GM23338 (cell line): ENCODE data around the gene ESRP2. TPM values are rescaled to one million over a fixed set of nuclear protein-coding genes. Genes with fewer than 3 reads are reported as not detected.

Experiments used
- ATAC-seq: fragments of 200-7000 bp; cut with Tn5 transposase; 3 replicates; pipeline ENCODE4 v1.9.1; 2020
- DNase-seq: peaks from one replicate; pipeline ENCODE4 v3.0.0-alpha.2; 2015; ENCODE audit warnings: low spot score
- H2AFZ ChIP-seq: fragments of 200-600 bp; sonication (generic); 2 replicates; pipeline ENCODE4 v1.8.0; 2016; ENCODE audit warnings: antibody characterized with exemption, mild to moderate bottlenecking, moderate library complexity
- H3F3A ChIP-seq: fragments of 200-600 bp; sonication (generic); replicated peaks from 2 replicates; pipeline ENCODE4 v1.8.0; 2017; ENCODE audit warnings: antibody characterized with exemption, mixed run types, low read depth
- H3K27ac ChIP-seq: fragments of 200-600 bp; sonication (generic); 2 replicates; pipeline ENCODE4 v1.6.1; 2016; ENCODE audit warnings: low read depth
- H3K27me3 ChIP-seq: fragments of 200-600 bp; sonication (generic); 2 replicates; pipeline ENCODE4 v1.8.0; 2016; ENCODE audit warnings: mild to moderate bottlenecking, mixed run types, moderate library complexity; ENCODE audit not compliant: insufficient read depth
- H3K36me3 ChIP-seq: fragments of 200-600 bp; sonication (generic); 2 replicates; pipeline ENCODE4 v1.8.0; 2016; ENCODE audit warnings: mild to moderate bottlenecking; ENCODE audit not compliant: insufficient read depth
- H3K4me1 ChIP-seq: fragments of 200-600 bp; sonication (generic); 2 replicates; pipeline ENCODE4 v1.8.0; 2016; ENCODE audit warnings: mild to moderate bottlenecking, moderate library complexity; ENCODE audit not compliant: insufficient read depth
- H3K4me2 ChIP-seq: fragments of 200-600 bp; sonication (generic); 2 replicates; pipeline ENCODE4 v1.7.1; 2017; ENCODE audit warnings: mixed run types
- H3K4me3 ChIP-seq: fragments of 200-600 bp; sonication (generic); 2 replicates; pipeline ENCODE4 v1.6.1; 2016; ENCODE audit warnings: mixed run types
- H3K79me2 ChIP-seq: fragments of 200-600 bp; sonication (generic); replicated peaks from 2 replicates; pipeline ENCODE4 v1.8.0; 2017; ENCODE audit warnings: mild to moderate bottlenecking; ENCODE audit not compliant: insufficient read depth
- H3K9me2 ChIP-seq: fragments of 200-600 bp; sonication (generic); 2 replicates; pipeline ENCODE4 v1.8.0; 2017; ENCODE audit not compliant: insufficient read depth
- H4K20me1 ChIP-seq: fragments of 200-600 bp; sonication (generic); replicated peaks from 2 replicates; pipeline ENCODE4 v1.8.0; 2017; ENCODE audit warnings: mild to moderate bottlenecking; ENCODE audit not compliant: insufficient read depth
- H3K27ac Mint-ChIP-seq: 2 replicates; pipeline ENCODE4 v1.8.0; 2020; ENCODE audit warnings: inconsistent platforms, mild to moderate bottlenecking, moderate library complexity, mixed read lengths
- H3K27me3 Mint-ChIP-seq: 3 replicates; pipeline ENCODE4 v1.8.0; 2022; ENCODE audit warnings: low read depth, mild to moderate bottlenecking, moderate library complexity, mixed read lengths, inconsistent platforms; ENCODE audit not compliant: insufficient read depth, poor library complexity
- H3K36me3 Mint-ChIP-seq: 3 replicates; pipeline ENCODE4 v1.8.0; 2021; ENCODE audit warnings: low read depth, mild to moderate bottlenecking, inconsistent platforms, moderate library complexity, mixed read lengths
- H3K4me1 Mint-ChIP-seq: 3 replicates; pipeline ENCODE4 v1.8.0; 2020; ENCODE audit warnings: mild to moderate bottlenecking, inconsistent platforms, mixed read lengths
- H3K4me3 Mint-ChIP-seq: 3 replicates; pipeline ENCODE4 v1.8.0; 2021; ENCODE audit warnings: moderate library complexity, mild to moderate bottlenecking, inconsistent platforms, mixed read lengths
- H3K9me3 Mint-ChIP-seq: 3 replicates; pipeline ENCODE4 v1.8.0; 2020; ENCODE audit warnings: moderate library complexity, mild to moderate bottlenecking, inconsistent platforms, mixed read lengths
- CREB1 ChIP-seq: fragments of 250-450 bp; sonication (Bioruptor Pico); IDR thresholded peaks from 2 replicates; pipeline ENCODE4 v1.5.0; 2020; ENCODE audit warnings: low read depth, mild to moderate bottlenecking, moderate library complexity
- EZH2 ChIP-seq: fragments of 200-600 bp; sonication (generic); IDR thresholded peaks from one replicate; pipeline ENCODE4 v1.8.0; 2017; ENCODE audit warnings: antibody characterized with exemption, mild to moderate bottlenecking, low read depth; ENCODE audit not compliant: unreplicated experiment
- EZH2phosphoT487 ChIP-seq: fragments of 200-600 bp; sonication (generic); IDR thresholded peaks from one replicate; pipeline ENCODE4 v1.8.1; 2018; ENCODE audit warnings: antibody characterized with exemption; ENCODE audit not compliant: unreplicated experiment
- JUNB ChIP-seq: IDR thresholded peaks from one replicate; pipeline ENCODE4 v1.6.1; 2016; ENCODE audit warnings: antibody characterized with exemption; ENCODE audit not compliant: unreplicated experiment
- NANOG ChIP-seq: IDR thresholded peaks from 2 replicates; pipeline ENCODE4 v1.6.1; 2016; ENCODE audit warnings: antibody characterized with exemption, borderline replicate concordance
- ZNF114 ChIP-seq: fragments of 250-450 bp; sonication (Bioruptor Pico); IDR thresholded peaks from 2 replicates; pipeline ENCODE4 v1.5.0; 2020; ENCODE audit warnings: mild to moderate bottlenecking, moderate library complexity
- ZNF331 ChIP-seq: fragments of 250-450 bp; sonication (Bioruptor Pico); IDR thresholded peaks from 2 replicates; pipeline ENCODE4 v1.5.0; 2020; ENCODE audit warnings: low read depth, mild to moderate bottlenecking, moderate library complexity
- polyA plus RNA-seq: library from polyadenylated mRNA; unstranded; fragments of >200 nt; fragmentation: Nextera tagmentation; extraction: Ambion mirVana; gene quantifications from 2 replicates; pipeline ENCODE4 v1.2.1, GENCODE V29; 2016
- total RNA-seq: library from RNA; depleted of rRNA; stranded (reverse); fragments of >200 nt; shearing (Covaris generic); gene quantifications from 2 replicates; pipeline ENCODE4 v1.2.3, GENCODE V29; 2014
- TF ChIP-seq, protein P1 (sequence below): IDR thresholded peaks from one replicate; pipeline ENCODE4 v1.6.1; 2018; ENCODE audit warnings: antibody characterized with exemption; ENCODE audit not compliant: unreplicated experiment
- TF ChIP-seq, protein P2 (sequence below): IDR thresholded peaks from 2 replicates; pipeline ENCODE4 v1.6.1; 2016; ENCODE audit warnings: antibody characterized with exemption
- TF ChIP-seq, protein P3 (sequence below), 2 experiments: fragments of 200-600 bp in 1 of 2; sonication (generic) in 1 of 2; conservative IDR thresholded peaks; 2 replicates each; pipeline versions ENCODE4 v1.5.1 to v1.6.1; 2016 to 2017; ENCODE audit warnings: antibody characterized with exemption in 2 of 2, low read depth in 2 of 2, mild to moderate bottlenecking in 2 of 2, moderate library complexity in 1 of 2

ESRP2 gene
- total and polyA plus RNA-seq, 2 experiments from 2014 or later: 16.2 to 44.0 TPM

DNA sequence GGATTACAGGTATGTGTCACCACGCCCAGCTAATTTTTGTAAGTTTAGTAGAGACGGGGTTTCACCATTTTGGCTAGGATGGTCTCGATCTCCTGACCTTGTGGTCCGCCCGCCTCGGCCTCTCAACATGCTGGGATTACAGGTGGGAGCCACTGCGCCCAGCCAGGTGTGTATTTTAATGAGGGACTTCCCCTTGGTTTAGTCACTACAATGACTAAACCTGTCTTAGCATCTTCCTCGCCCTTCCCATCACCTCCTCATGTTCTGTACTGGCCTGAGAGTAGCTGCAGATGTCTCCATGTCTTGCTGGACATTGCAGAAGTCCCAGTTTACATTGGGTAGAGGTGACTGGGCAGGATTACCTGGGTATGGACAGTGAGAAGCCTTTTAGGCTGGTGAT, 38.0 kb upstream of the ESRP2 start:
- Histone ChIP-seq H3K4me3 (no peak overlapping the region), H2AFZ (no peak overlapping the region), H3K36me3 (no peaks in the 10 kb centered on the region), H4K20me1 (peaks cover 13% of the 10 kb centered on the region), H3K27ac (no peak overlapping the region), H3K4me1 (peaks cover 8% of the 10 kb centered on the region), H3F3A (no peaks in the 10 kb centered on the region), H3K4me2 (no peak overlapping the region), H3K27me3 (no peaks in the 10 kb centered on the region), H3K79me2 (peaks cover 40% of the 10 kb centered on the region), H3K9me2 (no peaks in the 10 kb centered on the region)
- no peak overlapping the region for H3K27ac Mint-ChIP-seq
- no peaks in the 10 kb centered on the region for H3K9me3 Mint-ChIP-seq
- H3K4me1 Mint-ChIP-seq: peaks cover 6% of the 10 kb centered on the region
- DNase-seq (no peak), ATAC-seq (no peak)
- peaks cover 5% of the 10 kb centered on the region for H3K27me3 Mint-ChIP-seq
- H3K36me3 Mint-ChIP-seq: peaks cover 29% of the 10 kb centered on the region
- TF ChIP-seq NANOG: no peak
- TF ChIP-seq, protein P1, sequence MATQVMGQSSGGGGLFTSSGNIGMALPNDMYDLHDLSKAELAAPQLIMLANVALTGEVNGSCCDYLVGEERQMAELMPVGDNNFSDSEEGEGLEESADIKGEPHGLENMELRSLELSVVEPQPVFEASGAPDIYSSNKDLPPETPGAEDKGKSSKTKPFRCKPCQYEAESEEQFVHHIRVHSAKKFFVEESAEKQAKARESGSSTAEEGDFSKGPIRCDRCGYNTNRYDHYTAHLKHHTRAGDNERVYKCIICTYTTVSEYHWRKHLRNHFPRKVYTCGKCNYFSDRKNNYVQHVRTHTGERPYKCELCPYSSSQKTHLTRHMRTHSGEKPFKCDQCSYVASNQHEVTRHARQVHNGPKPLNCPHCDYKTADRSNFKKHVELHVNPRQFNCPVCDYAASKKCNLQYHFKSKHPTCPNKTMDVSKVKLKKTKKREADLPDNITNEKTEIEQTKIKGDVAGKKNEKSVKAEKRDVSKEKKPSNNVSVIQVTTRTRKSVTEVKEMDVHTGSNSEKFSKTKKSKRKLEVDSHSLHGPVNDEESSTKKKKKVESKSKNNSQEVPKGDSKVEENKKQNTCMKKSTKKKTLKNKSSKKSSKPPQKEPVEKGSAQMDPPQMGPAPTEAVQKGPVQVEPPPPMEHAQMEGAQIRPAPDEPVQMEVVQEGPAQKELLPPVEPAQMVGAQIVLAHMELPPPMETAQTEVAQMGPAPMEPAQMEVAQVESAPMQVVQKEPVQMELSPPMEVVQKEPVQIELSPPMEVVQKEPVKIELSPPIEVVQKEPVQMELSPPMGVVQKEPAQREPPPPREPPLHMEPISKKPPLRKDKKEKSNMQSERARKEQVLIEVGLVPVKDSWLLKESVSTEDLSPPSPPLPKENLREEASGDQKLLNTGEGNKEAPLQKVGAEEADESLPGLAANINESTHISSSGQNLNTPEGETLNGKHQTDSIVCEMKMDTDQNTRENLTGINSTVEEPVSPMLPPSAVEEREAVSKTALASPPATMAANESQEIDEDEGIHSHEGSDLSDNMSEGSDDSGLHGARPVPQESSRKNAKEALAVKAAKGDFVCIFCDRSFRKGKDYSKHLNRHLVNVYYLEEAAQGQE: no peak
- no peak for TF ChIP-seq ZNF331 (CRISPR knock-in tag)
- no peak overlapping the region for H3K4me3 Mint-ChIP-seq

DNA sequence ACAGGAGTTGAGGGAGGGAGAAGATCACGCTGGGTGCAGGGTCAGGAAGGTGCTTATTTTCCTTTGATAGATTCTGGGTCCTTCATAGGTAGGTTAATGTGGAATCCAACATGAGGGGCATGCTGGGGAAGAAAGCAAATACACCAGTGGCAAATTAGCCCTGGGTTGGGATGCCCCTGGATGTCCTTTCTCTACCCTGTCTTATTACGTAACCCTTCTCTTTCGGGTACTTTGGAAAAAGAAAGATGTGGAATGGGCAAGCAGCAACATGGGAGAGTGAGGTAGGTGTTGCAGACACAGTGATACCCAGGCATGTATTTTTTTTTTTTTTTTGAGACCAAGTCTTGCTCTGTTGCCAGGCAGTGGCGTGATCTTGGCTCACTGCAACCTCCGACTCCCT, 37.5 kb upstream of the ESRP2 start:
- H2AFZ ChIP-seq: no peak overlapping the region
- H3K9me3 Mint-ChIP-seq: no peaks in the 10 kb centered on the region
- peaks cover 13% of the 10 kb centered on the region for H4K20me1 ChIP-seq
- TF ChIP-seq JUNB (no peak), CREB1 (no peak), EZH2 (no peak), ZNF114 (no peak), EZH2phosphoT487 (no peak)
- TF ChIP-seq, protein P2, sequence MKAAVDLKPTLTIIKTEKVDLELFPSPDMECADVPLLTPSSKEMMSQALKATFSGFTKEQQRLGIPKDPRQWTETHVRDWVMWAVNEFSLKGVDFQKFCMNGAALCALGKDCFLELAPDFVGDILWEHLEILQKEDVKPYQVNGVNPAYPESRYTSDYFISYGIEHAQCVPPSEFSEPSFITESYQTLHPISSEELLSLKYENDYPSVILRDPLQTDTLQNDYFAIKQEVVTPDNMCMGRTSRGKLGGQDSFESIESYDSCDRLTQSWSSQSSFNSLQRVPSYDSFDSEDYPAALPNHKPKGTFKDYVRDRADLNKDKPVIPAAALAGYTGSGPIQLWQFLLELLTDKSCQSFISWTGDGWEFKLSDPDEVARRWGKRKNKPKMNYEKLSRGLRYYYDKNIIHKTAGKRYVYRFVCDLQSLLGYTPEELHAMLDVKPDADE: no peak
- TF ChIP-seq, protein P1: no peak
- TF ChIP-seq, protein P3, sequence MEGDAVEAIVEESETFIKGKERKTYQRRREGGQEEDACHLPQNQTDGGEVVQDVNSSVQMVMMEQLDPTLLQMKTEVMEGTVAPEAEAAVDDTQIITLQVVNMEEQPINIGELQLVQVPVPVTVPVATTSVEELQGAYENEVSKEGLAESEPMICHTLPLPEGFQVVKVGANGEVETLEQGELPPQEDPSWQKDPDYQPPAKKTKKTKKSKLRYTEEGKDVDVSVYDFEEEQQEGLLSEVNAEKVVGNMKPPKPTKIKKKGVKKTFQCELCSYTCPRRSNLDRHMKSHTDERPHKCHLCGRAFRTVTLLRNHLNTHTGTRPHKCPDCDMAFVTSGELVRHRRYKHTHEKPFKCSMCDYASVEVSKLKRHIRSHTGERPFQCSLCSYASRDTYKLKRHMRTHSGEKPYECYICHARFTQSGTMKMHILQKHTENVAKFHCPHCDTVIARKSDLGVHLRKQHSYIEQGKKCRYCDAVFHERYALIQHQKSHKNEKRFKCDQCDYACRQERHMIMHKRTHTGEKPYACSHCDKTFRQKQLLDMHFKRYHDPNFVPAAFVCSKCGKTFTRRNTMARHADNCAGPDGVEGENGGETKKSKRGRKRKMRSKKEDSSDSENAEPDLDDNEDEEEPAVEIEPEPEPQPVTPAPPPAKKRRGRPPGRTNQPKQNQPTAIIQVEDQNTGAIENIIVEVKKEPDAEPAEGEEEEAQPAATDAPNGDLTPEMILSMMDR (conservative IDR thresholded peaks at IDR 0.05; ENCODE audit: low read depth in 2 of 2): no peak

More for the DNA sequence above, 37.5 kb upstream of the ESRP2 start:
- H3F3A ChIP-seq: no peaks in the 10 kb centered on the region
- peaks cover 7% of the 10 kb centered on the region for H3K4me1 Mint-ChIP-seq
- H3K4me2 ChIP-seq: no peak overlapping the region
- H3K27ac Mint-ChIP-seq: peak overlapping the region; percentile 66; the same call in 1 of the 2 replicates
- H3K36me3 ChIP-seq: no peaks in the 10 kb centered on the region
- H3K9me2 ChIP-seq: no peaks in the 10 kb centered on the region
- H3K27me3 Mint-ChIP-seq: peaks cover 5% of the 10 kb centered on the region
- no peaks in the 10 kb centered on the region for H3K27me3 ChIP-seq
- peaks cover 11% of the 10 kb centered on the region for H3K4me1 ChIP-seq
- no peak overlapping the region for H3K27ac ChIP-seq
- no peak overlapping the region for H3K4me3 ChIP-seq
- H3K79me2 ChIP-seq: peaks cover 44% of the 10 kb centered on the region
- peaks cover 29% of the 10 kb centered on the region for H3K36me3 Mint-ChIP-seq
- ATAC-seq (no peak), DNase-seq (no peak)
- no peak overlapping the region for H3K4me3 Mint-ChIP-seq
